Endothelial cell of umbilical vein (primary cell): ENCODE results near the gene CADM4. TPM values are rescaled to one million over a fixed set of nuclear protein-coding genes. Genes with fewer than 3 reads are reported as not detected.
A peak's percentile ranks its signal among the peaks of the same experiment; 100 is the strongest.

ENCODE experiments used
- BruUV-seq: library from RNA; stranded (reverse); fragments of 400-500 nt; replicated peaks from 2 replicates; lab custom pipeline; 2021; lab: Mats Ljungman, UMichigan
- CTCF ChIA-PET: fragments of 300-600, 350-600 bp; sonication (Branson Sonifier 250); formaldehyde crosslinking; loops from one replicate; lab custom pipeline; 2021; ENCODE audit warnings: antibody characterized with exemption, inconsistent platforms; lab: Charles Lee
- POLR2A ChIA-PET: fragments of 300-600, 350-600 bp; sonication (Branson Sonifier 250); formaldehyde crosslinking; loops from one replicate; lab custom pipeline; 2021; ENCODE audit warnings: antibody characterized with exemption, inconsistent platforms; lab: Charles Lee
- DNase-seq: peaks from one replicate; pipeline ENCODE4 v3.0.0-alpha.2; 2011; ENCODE audit warnings: low read depth, low spot score
- FAIRE-seq: peaks from 2 replicates; lab custom pipeline; 2011; peaks lifted over from hg19 to GRCh38; lab: Jason Lieb, UNC
- H2AFZ ChIP-seq: 2 replicates; pipeline ENCODE4 v1.6.0; 2012; ENCODE audit warnings: low read depth, low read length, control low read depth, inconsistent platforms
- H3K27ac ChIP-seq: 2 replicates; pipeline ENCODE4 v1.5.1; 2011; ENCODE audit warnings: low read depth, mild to moderate bottlenecking, control low read depth, low read length, moderate library complexity; ENCODE audit not compliant: insufficient read depth
- H3K27me3 ChIP-seq, 2 experiments: 2 replicates each; pipeline versions ENCODE4 v1.6.0 to v1.6.1; 2011; ENCODE audit warnings: low read length in 2 of 2, mixed read lengths in 1 of 2; ENCODE audit not compliant: control insufficient read depth in 2 of 2, insufficient read depth in 2 of 2
- H3K36me3 ChIP-seq, 2 experiments: 2 replicates in 1 of 2; 3 replicates in 1 of 2; pipeline ENCODE4 v1.5.1; 2011; ENCODE audit warnings: low read length in 2 of 2, mild to moderate bottlenecking in 1 of 2, moderate library complexity in 1 of 2; ENCODE audit not compliant: control insufficient read depth in 2 of 2, insufficient read depth in 2 of 2; ENCODE audit errors: extremely low read depth in 1 of 2
- H3K4me1 ChIP-seq: 3 replicates; pipeline ENCODE4 v1.5.1; 2011; ENCODE audit warnings: mild to moderate bottlenecking, low read length; ENCODE audit not compliant: control insufficient read depth, insufficient read depth; ENCODE audit errors: extremely low read depth
- H3K4me2 ChIP-seq: 2 replicates; pipeline ENCODE4 v1.6.1; 2011; ENCODE audit warnings: low read length, control low read depth, mixed read lengths; ENCODE audit not compliant: insufficient read depth
- H3K4me3 ChIP-seq, 3 experiments: fragments of 200-600 bp in 1 of 3; sonication (generic), shearing (Covaris generic) in 1 of 3; replicated peaks in 1 of 3; 2 replicates each; pipeline ENCODE4 v1.5.1; 2011 to 2016; ENCODE audit warnings: control low read depth in 3 of 3, low read length in 3 of 3, mild to moderate bottlenecking in 2 of 3, inconsistent platforms in 1 of 3, low read depth in 1 of 3, moderate library complexity in 1 of 3; ENCODE audit not compliant: insufficient read depth in 1 of 3
- H3K79me2 ChIP-seq: 2 replicates; pipeline ENCODE4 v1.6.0; 2012; ENCODE audit warnings: low read length, inconsistent platforms; ENCODE audit not compliant: control insufficient read depth, insufficient read depth
- H3K9ac ChIP-seq: replicated peaks from 2 replicates; pipeline ENCODE3; 2011; ENCODE audit warnings: low read length, control low read depth; ENCODE audit not compliant: insufficient read depth; ENCODE audit errors: extremely low read depth
- H3K9me1 ChIP-seq: replicated peaks from 3 replicates; pipeline ENCODE4 v1.6.0; 2011; ENCODE audit warnings: mild to moderate bottlenecking, low read length; ENCODE audit not compliant: control insufficient read depth, insufficient read depth; ENCODE audit errors: extremely low read depth
- H3K9me3 ChIP-seq: replicated peaks from 2 replicates; pipeline ENCODE4 v1.5.1; 2012; ENCODE audit warnings: low read length, inconsistent platforms; ENCODE audit not compliant: control insufficient read depth, insufficient read depth
- H4K20me1 ChIP-seq: replicated peaks from 2 replicates; pipeline ENCODE3; 2011; ENCODE audit warnings: mild to moderate bottlenecking, low read length; ENCODE audit not compliant: control insufficient read depth, insufficient read depth; ENCODE audit errors: extremely low read depth
- EZH2 ChIP-seq: IDR thresholded peaks from 2 replicates; pipeline ENCODE4 v1.6.1; 2012; ENCODE audit warnings: borderline replicate concordance, low read depth, mild to moderate bottlenecking, moderate library complexity, low read length, inconsistent platforms; ENCODE audit not compliant: severe bottlenecking
- FOS ChIP-seq: IDR thresholded peaks from 2 replicates; pipeline ENCODE4 v1.6.1; 2011; ENCODE audit warnings: mild to moderate bottlenecking, low read length, moderate library complexity, borderline replicate concordance; ENCODE audit not compliant: insufficient read depth
- GATA2 ChIP-seq: IDR thresholded peaks from 2 replicates; pipeline ENCODE4 v1.7.0; 2011; ENCODE audit warnings: low read depth, mild to moderate bottlenecking, moderate library complexity, mixed read lengths, low read length; ENCODE audit not compliant: insufficient read length, insufficient read depth
- JUN ChIP-seq: IDR thresholded peaks from 2 replicates; pipeline ENCODE4 v1.6.1; 2011; ENCODE audit warnings: borderline replicate concordance, low read depth; ENCODE audit not compliant: insufficient read length, insufficient read depth
- MYC ChIP-seq: IDR thresholded peaks from one replicate; pipeline ENCODE4 v1.6.1; 2011; ENCODE audit warnings: mild to moderate bottlenecking, low read depth, low read length
- POLR2A ChIP-seq: IDR thresholded peaks from 2 replicates; pipeline ENCODE4 v1.6.1; 2012; ENCODE audit warnings: low read depth, mild to moderate bottlenecking, control low read depth, low read length
- POLR2AphosphoS5 ChIP-seq: IDR thresholded peaks from 2 replicates; pipeline ENCODE4 v1.6.1; 2012; ENCODE audit warnings: low read depth, mild to moderate bottlenecking, control low read depth, low read length, moderate library complexity; ENCODE audit not compliant: insufficient read depth
- dilution Hi-C: fragments of 300-500 bp; cut with MboI; formaldehyde crosslinking; loops from one replicate; pipeline ENCODE4 v1.15.0; 2019; ENCODE audit warnings: low sequenced_read_pairs; ENCODE audit not compliant: extremely low pct_ligation_motif_present
- intact Hi-C: fragments of 100-400 bp; cut with micrococcal nuclease; formaldehyde crosslinking; loops from one replicate; pipeline ENCODE4 v1.10.0; 2022
- polyA plus RNA-seq, 4 experiments: library from polyadenylated mRNA; depleted of rRNA in 3 of 4; stranded (reverse) in 3 of 4; unstranded in 1 of 4; fragments of >200 nt; gene quantifications; 2 replicates each; pipeline versions ENCODE4 v1.2.1 to v1.2.3, GENCODE V29; 2011 to 2012; ENCODE audit warnings: missing spikeins in 1 of 4
- total RNA-seq: library from RNA; stranded (reverse); gene quantifications from 2 replicates; pipeline ENCODE4 v1.2.3, GENCODE V29; 2021
- TF ChIP-seq, protein P1 (sequence below): IDR thresholded peaks from 2 replicates; pipeline ENCODE4 v1.6.1; 2011; ENCODE audit not compliant: insufficient read depth, insufficient read length
- TF ChIP-seq, protein P2 (sequence below), 2 donors: IDR thresholded peaks; 1 replicate in 1 of 2; 2 replicates in 1 of 2; pipeline ENCODE4 v1.5.1; 2011; ENCODE audit warnings: low read length in 2 of 2, mild to moderate bottlenecking in 2 of 2, moderate library complexity in 2 of 2, control low read depth in 1 of 2, inconsistent platforms in 1 of 2, low read depth in 1 of 2; ENCODE audit not compliant: insufficient read depth in 1 of 2; ENCODE audit errors: extremely low read depth in 1 of 2

Gene CADM4
- total and polyA plus RNA-seq, 2 donors (not counting 3 experiments of a cell fraction or from before 2014, with no cell fraction given), result 5.0 to 7.5 TPM

DNA sequence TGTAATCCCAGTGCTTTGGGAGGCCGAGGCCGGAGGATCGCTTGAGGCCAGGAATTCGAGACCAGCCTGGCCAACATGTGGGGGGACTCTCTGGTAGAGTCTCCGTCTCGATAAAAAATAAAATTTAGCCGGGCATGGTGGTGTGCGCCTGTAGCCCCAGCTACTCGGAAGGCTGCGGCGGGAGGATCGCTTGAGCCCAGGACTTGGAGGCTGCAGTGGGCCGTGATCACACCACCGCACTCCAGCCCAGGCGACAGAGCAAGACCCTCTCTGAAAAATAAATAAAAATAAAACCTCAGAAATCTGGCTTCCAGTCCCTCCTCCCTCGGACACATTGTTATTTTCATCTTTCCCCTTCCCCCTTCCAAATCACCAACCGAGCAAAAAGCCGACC, 44.0 kb downstream of the CADM4 start:
- H3K27me3 ChIP-seq, result no peaks in the 10 kb centered on the region
- H3K4me2 ChIP-seq, result peak overlapping the region; percentile 26
- H3K9ac ChIP-seq, result peak overlapping the region; percentile 94
- H3K4me3 ChIP-seq, result peak overlapping the region; percentile 69 to 74 (median 72)
- FAIRE-seq (no peak), DNase-seq (no peak)
- TSS peak; percentile 64 for BruUV-seq
- H3K9me3 ChIP-seq, result no peaks in the 10 kb centered on the region
- H3K4me1 ChIP-seq, result peaks cover 24% of the 10 kb centered on the region
- peak overlapping the region; percentile 2 for H2AFZ ChIP-seq
- dilution Hi-C loops (no loop called here), intact Hi-C loops (loop anchor here (1.0 kb wide), 1 partner anchor 148 kb away; no protein-coding TSS in a partner anchor)
- no peaks in the 10 kb centered on the region for H3K9me1 ChIP-seq
- no peaks in the 10 kb centered on the region for H4K20me1 ChIP-seq
- H3K36me3 ChIP-seq, result peaks cover 12 to 28% of the 10 kb centered on the region in 2 experiments
- ChIA-PET CTCF (interaction anchor here (0.6 to 5.7 kb wide), 18 partner anchors 10 to 214 kb away, joined by 3 to 158 read pairs (median 4); partner anchors contain the start of genes PINLYP, XRCC1 and ZNF575), POLR2A (interaction anchor here (0.7 to 0.9 kb wide), 2 partner anchors 36 to 73 kb away, joined by 3 to 6 read pairs; no protein-coding TSS in a partner anchor)
- peaks cover 40% of the 10 kb centered on the region for H3K79me2 ChIP-seq
- peak overlapping the region; percentile 71 for H3K27ac ChIP-seq
- TF ChIP-seq EZH2 (no peak), POLR2A (no peak), POLR2AphosphoS5 (no peak), JUN (no peak), MYC (no peak), GATA2 (no peak), FOS (no peak)
- TF ChIP-seq, protein P1, sequence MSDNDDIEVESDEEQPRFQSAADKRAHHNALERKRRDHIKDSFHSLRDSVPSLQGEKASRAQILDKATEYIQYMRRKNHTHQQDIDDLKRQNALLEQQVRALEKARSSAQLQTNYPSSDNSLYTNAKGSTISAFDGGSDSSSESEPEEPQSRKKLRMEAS, result no peak
- TF ChIP-seq, protein P2, sequence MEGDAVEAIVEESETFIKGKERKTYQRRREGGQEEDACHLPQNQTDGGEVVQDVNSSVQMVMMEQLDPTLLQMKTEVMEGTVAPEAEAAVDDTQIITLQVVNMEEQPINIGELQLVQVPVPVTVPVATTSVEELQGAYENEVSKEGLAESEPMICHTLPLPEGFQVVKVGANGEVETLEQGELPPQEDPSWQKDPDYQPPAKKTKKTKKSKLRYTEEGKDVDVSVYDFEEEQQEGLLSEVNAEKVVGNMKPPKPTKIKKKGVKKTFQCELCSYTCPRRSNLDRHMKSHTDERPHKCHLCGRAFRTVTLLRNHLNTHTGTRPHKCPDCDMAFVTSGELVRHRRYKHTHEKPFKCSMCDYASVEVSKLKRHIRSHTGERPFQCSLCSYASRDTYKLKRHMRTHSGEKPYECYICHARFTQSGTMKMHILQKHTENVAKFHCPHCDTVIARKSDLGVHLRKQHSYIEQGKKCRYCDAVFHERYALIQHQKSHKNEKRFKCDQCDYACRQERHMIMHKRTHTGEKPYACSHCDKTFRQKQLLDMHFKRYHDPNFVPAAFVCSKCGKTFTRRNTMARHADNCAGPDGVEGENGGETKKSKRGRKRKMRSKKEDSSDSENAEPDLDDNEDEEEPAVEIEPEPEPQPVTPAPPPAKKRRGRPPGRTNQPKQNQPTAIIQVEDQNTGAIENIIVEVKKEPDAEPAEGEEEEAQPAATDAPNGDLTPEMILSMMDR (IDR thresholded peaks at IDR 0.05; ENCODE audit: extremely low read depth in 1 of 2, insufficient read depth in 1 of 2, low read depth in 1 of 2, low read length in 2 of 2), result no peak
